Astrocyte (in vitro differentiated cells and primary cell): ENCODE measurements around the gene ABI2.

ENCODE experiments used
- CTCF ChIP-seq: IDR thresholded peaks from 2 replicates; pipeline ENCODE4 v1.5.1; 2011; ENCODE audit warnings: low read depth, mild to moderate bottlenecking, inconsistent platforms, low read length, moderate library complexity; ENCODE audit not compliant: insufficient read depth
- EZH2 ChIP-seq: IDR thresholded peaks from 2 replicates; pipeline ENCODE4 v1.6.1; 2012; ENCODE audit warnings: mild to moderate bottlenecking, low read length, inconsistent platforms; ENCODE audit not compliant: insufficient read depth

- TF ChIP-seq EZH2 (no peak), CTCF (no peak)
These were observed 133.6 kb downstream of the ABI2 start for GRCh38 chr2:203461746-203462145.
